ENCODE results near the gene WBP1. TPM values are rescaled to one million over a fixed set of nuclear protein-coding genes. Genes with fewer than 3 reads are reported as not detected.

Gene WBP1
- total and polyA plus RNA-seq, 10 of the 15 experiments (the other 5 are each of a cell fraction or from before 2014, with no cell fraction given) = 4.2 to 76.8 (median 43.8) TPM

GRCh38 chr2:74418312-74418711 is 39.9 kb upstream of the WBP1 start:
- Histone ChIP-seq H3K9ac (ENCODE audit: control insufficient read depth, insufficient read depth, low read length) (no peak overlapping the region), H3K9me3 (replicated peaks; ENCODE audit: control insufficient read depth, insufficient read depth, low read length) (no peaks in the 10 kb centered on the region), H3K27me3 (replicated peaks in 1 of 2; ENCODE audit: control insufficient read depth in 2 of 2, insufficient read depth in 2 of 2, low read length in 1 of 2) (no peaks in the 10 kb centered on the region), H4K20me1 (ENCODE audit: control insufficient read depth, insufficient read depth) (no peaks in the 10 kb centered on the region), H3K79me2 (ENCODE audit: control insufficient read depth, insufficient read depth, low read length) (peaks cover 8% of the 10 kb centered on the region), H3K36me3 (ENCODE audit: control insufficient read depth in 2 of 2, insufficient read depth in 2 of 2, low read length in 1 of 2) (peaks cover 0 to 3% of the 10 kb centered on the region in 2 experiments; a peak in 1 of 4 replicates), H3K4me3 (no peak overlapping the region), H3K4me2 (ENCODE audit: control insufficient read depth, insufficient read depth) (no peak overlapping the region), H2AFZ (ENCODE audit: control insufficient read depth, low read depth, low read length) (no peak overlapping the region), H3K4me1 (ENCODE audit: control insufficient read depth, insufficient read depth, low read length) (peaks cover 49% of the 10 kb centered on the region), H3K27ac (ENCODE audit: control insufficient read depth, insufficient read depth) (no peak overlapping the region)
- DNase-seq (ENCODE audit: low read depth, low spot score) (no peak), ATAC-seq (no peak), FAIRE-seq (no peak)
- POLR2A ChIA-PET = interaction anchor here (0.6 to 1.8 kb wide), 2 partner anchors 36 to 405 kb away, joined by 4 to 6 read pairs; partner anchors contain the start of gene INO80B
- TF ChIP-seq JUNB (IDR thresholded peaks at IDR 0.05) = no peak
- SMC1A ChIA-PET (ENCODE audit: uncharacterized antibody, unreplicated experiment) = interaction anchor here (0.6 to 3.0 kb wide), 3 partner anchors 13 to 172 kb away, joined by 3 to 14 read pairs (median 3); no protein-coding TSS in a partner anchor
- intact Hi-C loops (cut with micrococcal nuclease; ENCODE audit: unreplicated experiment) (no loop called here), in situ Hi-C loops (cut with MboI) (no loop called here)
- CTCF ChIA-PET = interaction anchor here (1.4 kb wide), 1 partner anchor 26 kb away, joined by 8 read pairs; no protein-coding TSS in a partner anchor
- RAD21 ChIA-PET (ENCODE audit: unreplicated experiment) = no interaction called here
- BruUV-seq (replicated peaks) = no TSS peak
- WGBS (ENCODE audit: insufficient coverage, insufficient replicate concordance, low lambda C conversion rate, missing lambda C conversion rate) = 95% methylated on average over 27 of the region's 27 CpGs

- 14% methylated on average over 1 of the region's 1 CpG for WGBS (ENCODE audit: insufficient coverage, insufficient replicate concordance, low lambda C conversion rate, missing lambda C conversion rate)
- Histone ChIP-seq H3K27me3 (replicated peaks in 1 of 2; ENCODE audit: control insufficient read depth in 2 of 2, insufficient read depth in 2 of 2, low read length in 1 of 2) (no peaks in the 10 kb centered on the region), H4K20me1 (ENCODE audit: control insufficient read depth, insufficient read depth) (no peaks in the 10 kb centered on the region), H3K36me3 (ENCODE audit: control insufficient read depth in 2 of 2, insufficient read depth in 2 of 2, low read length in 1 of 2) (peaks cover 0 to 4% of the 10 kb centered on the region in 2 experiments; a peak in 1 of 4 replicates), H3K4me1 (ENCODE audit: control insufficient read depth, insufficient read depth, low read length) (peaks cover 42% of the 10 kb centered on the region), H3K27ac (ENCODE audit: control insufficient read depth, insufficient read depth) (peak overlapping the region; percentile 56), H3K9me3 (replicated peaks; ENCODE audit: control insufficient read depth, insufficient read depth, low read length) (no peaks in the 10 kb centered on the region), H2AFZ (ENCODE audit: control insufficient read depth, low read depth, low read length) (no peak overlapping the region), H3K79me2 (ENCODE audit: control insufficient read depth, insufficient read depth, low read length) (peaks cover 9% of the 10 kb centered on the region), H3K4me3 (peak overlapping the region; percentile 49; the same call in 1 of the 2 replicates), H3K4me2 (ENCODE audit: control insufficient read depth, insufficient read depth) (peak overlapping the region; percentile 59; the same call in 1 of the 2 replicates), H3K9ac (ENCODE audit: control insufficient read depth, insufficient read depth, low read length) (no peak overlapping the region; the same call in 1 of the 2 replicates)
- POLR2A ChIA-PET = interaction anchor here (0.6 to 1.8 kb wide), 2 partner anchors 35 to 49 kb away, joined by 3 to 6 read pairs; partner anchors contain the start of gene INO80B
- SMC1A ChIA-PET (ENCODE audit: uncharacterized antibody, unreplicated experiment) = interaction anchor here (1.1 to 3.0 kb wide), 2 partner anchors 14 to 171 kb away, joined by 3 to 14 read pairs; no protein-coding TSS in a partner anchor
- intact Hi-C loops (cut with micrococcal nuclease; ENCODE audit: unreplicated experiment) = no loop called here
- DNase-seq (ENCODE audit: low read depth, low spot score) (no peak), ATAC-seq (no peak), FAIRE-seq (no peak)
- RAD21 ChIA-PET (ENCODE audit: unreplicated experiment) = no interaction called here
- in situ Hi-C loops (cut with MboI) = no loop called here
- BruUV-seq (replicated peaks) = no TSS peak
- TF ChIP-seq TBL1XR1 (IDR thresholded peaks at IDR 0.05; ENCODE audit: low read depth, low read length) (no peak), EZH2 (IDR thresholded peaks at IDR 0.05; ENCODE audit: borderline replicate concordance, control insufficient read depth, low read depth, low read length) (no peak), MXI1 (IDR thresholded peaks at IDR 0.05; ENCODE audit: low read depth, low read length) (no peak), JUNB (IDR thresholded peaks at IDR 0.05) (peak; percentile 14; the same call in 1 of the 2 replicates), ESRRA (IDR thresholded peaks at IDR 0.05; ENCODE audit: low read length) (no peak), SREBF1 (IDR thresholded peaks at IDR 0.05; ENCODE audit: low read length) (no peak), CREB1 (IDR thresholded peaks at IDR 0.05; ENCODE audit: low read depth) (no peak), ATF7 (IDR thresholded peaks at IDR 0.05; ENCODE audit: low read depth) (no peak), NFXL1 (IDR thresholded peaks at IDR 0.05; ENCODE audit: borderline replicate concordance) (no peak), CHD1 (IDR thresholded peaks at IDR 0.05; ENCODE audit: low read depth, low read length) (no peak), MEF2A (IDR thresholded peaks at IDR 0.05; ENCODE audit: insufficient read depth, low read depth, low read length) (0 out of 2 replicates have a peak, but pooled peaks have one; percentile 58), SPI1 (IDR thresholded peaks at IDR 0.05; ENCODE audit: borderline replicate concordance, insufficient read depth, low read depth, low read length) (peak; percentile 79), MEF2B (IDR thresholded peaks at IDR 0.05; ENCODE audit: partially characterized antibody, poor library complexity, severe bottlenecking) (peak; percentile 58)
- CTCF ChIA-PET = interaction anchor here (0.8 to 1.4 kb wide), 3 partner anchors 21 to 170 kb away, joined by 3 to 8 read pairs (median 6); no protein-coding TSS in a partner anchor
These were observed 38.9 kb upstream of the WBP1 start for GRCh38 chr2:74419345-74419744.
